Brain microvascular endothelial cell (primary cell): ENCODE measurements around the gene LYZL6.

Experiments
- DNase-seq: peaks from one replicate; pipeline ENCODE4 v3.0.0-alpha.2; 2020
- H3K27ac ChIP-seq: fragments of 250-450 bp; sonication (Bioruptor Pico); 2 replicates; pipeline ENCODE4 v1.5.1; 2020; ENCODE audit warnings: mild to moderate bottlenecking, moderate library complexity
- H3K27me3 ChIP-seq: fragments of 250-450 bp; sonication (Bioruptor Pico); replicated peaks from 2 replicates; pipeline ENCODE4 v1.5.1; 2020; ENCODE audit warnings: mild to moderate bottlenecking
- H3K36me3 ChIP-seq: fragments of 250-450 bp; sonication (Bioruptor Pico); replicated peaks from 2 replicates; pipeline ENCODE4 v1.5.1; 2020; ENCODE audit warnings: mild to moderate bottlenecking
- H3K4me3 ChIP-seq: 2 replicates; pipeline ENCODE4 v1.5.1; 2011; ENCODE audit warnings: low read depth, mild to moderate bottlenecking, control low read depth, low read length, moderate library complexity
- CTCF ChIP-seq: IDR thresholded peaks from 2 replicates; pipeline ENCODE4 v1.5.1; 2011; ENCODE audit warnings: low read depth, mild to moderate bottlenecking, moderate library complexity, low read length, control low read depth, inconsistent platforms; ENCODE audit errors: missing control alignments
- in situ Hi-C: cut with HindIII; loops from 2 replicates; pipeline ENCODE4 v1.10.0; 2017; ENCODE audit warnings: low sequenced_read_pairs, low pct_ligation_motif_present

LYZL6 gene

DNA sequence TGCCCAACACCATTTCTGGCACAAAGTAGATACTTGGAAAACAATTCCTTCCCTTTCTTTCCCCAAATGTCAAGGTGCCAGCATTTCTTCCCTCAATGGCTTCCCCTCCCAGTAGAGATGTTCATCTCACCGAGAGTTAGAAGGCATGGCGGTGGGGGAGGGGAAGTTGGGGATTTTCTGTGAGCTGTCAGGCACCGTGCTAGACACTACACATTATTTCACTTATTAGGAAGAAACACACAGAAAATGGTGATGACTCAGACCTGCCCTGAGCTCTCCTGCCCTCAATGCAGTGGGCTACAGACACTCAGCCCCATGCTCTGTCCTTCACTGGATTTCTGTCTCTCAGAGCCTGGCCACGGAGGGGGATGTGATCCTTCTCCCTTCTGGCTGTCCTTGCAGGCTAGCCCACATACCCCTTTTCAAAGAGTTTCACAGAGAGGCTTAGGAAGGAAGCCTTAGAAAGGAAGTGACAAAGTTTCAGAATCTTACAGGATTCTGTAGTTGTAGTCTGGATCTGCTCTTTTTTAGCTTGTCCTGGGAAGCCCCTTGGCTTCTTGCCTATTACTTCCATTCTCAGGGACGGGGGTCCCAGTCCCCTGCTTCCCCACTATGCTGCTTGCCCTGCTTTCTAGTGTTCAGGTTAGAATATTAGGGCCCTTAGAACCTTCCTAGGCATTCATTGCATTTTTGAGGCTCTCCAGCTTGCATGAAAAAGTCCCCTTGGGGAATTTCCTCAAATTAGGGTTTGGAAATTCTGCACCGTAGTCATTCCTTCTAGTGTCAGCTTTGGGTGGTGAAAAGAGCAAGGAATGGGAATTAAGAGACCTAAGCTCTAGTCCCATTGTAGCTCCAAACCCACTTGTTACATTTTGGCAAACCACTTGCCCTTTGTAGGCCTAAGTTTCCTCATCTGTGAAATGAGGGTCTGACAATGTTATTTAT, 51.1 kb downstream of the LYZL6 start:
- Histone ChIP-seq H3K27ac (no peak overlapping the region), H3K27me3 (no peaks in the 10 kb centered on the region), H3K4me3 (no peak overlapping the region), H3K36me3 (no peaks in the 10 kb centered on the region)
- TF ChIP-seq CTCF, result no peak
- in situ Hi-C loops, result no loop called here
- DNase-seq, result peak; percentile 61

DNA sequence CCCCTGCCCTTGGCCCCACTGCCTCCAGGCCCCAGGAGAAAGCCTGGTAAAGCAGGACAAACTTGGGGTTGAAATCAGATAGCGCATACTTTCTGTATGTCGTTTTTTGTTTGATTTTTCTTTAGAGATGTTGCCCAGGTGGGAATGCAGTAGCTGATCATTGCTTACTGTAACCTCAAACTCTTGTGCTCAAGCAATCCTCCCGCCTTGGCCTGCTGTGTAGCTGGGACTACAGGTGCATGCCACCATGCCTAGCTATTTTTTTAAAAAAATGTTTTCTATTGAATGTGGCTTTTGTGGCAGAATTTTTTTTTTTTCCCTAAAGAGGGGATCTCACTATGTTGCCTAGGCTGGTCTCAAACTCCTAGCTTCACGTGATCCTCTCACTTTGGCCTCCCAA, 52.2 kb downstream of the LYZL6 start:
- H3K27ac ChIP-seq, result no peak overlapping the region
- no peaks in the 10 kb centered on the region for H3K27me3 ChIP-seq
- DNase-seq, result no peak
- no peaks in the 10 kb centered on the region for H3K36me3 ChIP-seq
- no peak overlapping the region for H3K4me3 ChIP-seq
- in situ Hi-C loops, result no loop called here
- TF ChIP-seq CTCF, result no peak

- no peaks in the 10 kb centered on the region for H3K36me3 ChIP-seq
- no peak overlapping the region for H3K27ac ChIP-seq
- no peak for DNase-seq
- H3K4me3 ChIP-seq, result no peak overlapping the region
- in situ Hi-C loops, result no loop called here
- no peak for TF ChIP-seq CTCF
- no peaks in the 10 kb centered on the region for H3K27me3 ChIP-seq
Observed at GRCh38 chr17:35890774-35891155, 52.7 kb downstream of the LYZL6 start.

DNA sequence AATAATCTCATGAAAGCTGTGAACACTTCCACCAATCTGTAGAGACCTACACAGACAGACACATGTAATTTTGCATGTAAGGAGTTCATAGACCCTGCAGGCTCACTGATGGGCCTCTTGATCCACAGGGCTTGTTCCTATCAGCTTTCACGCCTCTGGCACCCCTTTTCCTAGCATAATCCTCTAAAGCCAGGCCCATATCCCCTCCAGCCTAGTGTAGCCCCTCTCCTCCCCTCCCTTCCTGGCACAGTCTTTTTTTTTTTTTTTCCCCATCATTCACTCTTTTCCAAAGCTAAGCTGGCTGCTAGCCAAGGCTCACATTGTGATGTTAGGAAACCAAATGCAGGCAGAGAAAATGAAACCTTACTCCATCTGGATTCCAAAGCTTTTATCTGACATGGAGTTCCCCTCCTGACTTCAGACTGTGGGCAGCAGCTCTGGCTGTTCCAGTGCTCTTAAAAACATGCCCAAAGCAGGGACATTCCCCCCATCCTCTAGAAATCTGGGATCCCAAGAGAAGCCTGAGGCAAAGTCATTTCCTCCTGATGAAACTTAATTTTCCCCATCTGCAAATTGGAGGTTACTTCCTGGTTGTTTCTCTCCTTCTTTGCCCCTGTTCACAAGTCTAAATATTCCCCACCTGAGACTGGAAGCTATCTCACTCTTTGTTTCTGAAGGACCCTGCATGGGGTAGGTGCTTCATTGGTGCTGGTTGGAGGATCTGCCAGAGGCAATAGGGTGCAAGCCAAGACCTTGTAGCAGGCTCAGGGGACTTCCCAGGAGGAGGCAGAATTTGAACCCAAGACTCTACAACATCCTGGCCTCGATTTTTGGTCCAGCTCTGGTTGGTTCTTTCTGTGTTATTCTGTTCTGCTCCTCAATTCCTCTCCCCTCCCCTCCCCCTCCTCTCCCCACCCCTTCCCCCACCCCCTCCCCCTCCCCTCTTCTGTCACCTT, 53.4 kb downstream of the LYZL6 start:
- in situ Hi-C loops, result no loop called here
- no peak for TF ChIP-seq CTCF
- DNase-seq, result peak; percentile 68
- Histone ChIP-seq H3K27me3 (no peaks in the 10 kb centered on the region), H3K36me3 (no peaks in the 10 kb centered on the region), H3K27ac (peak overlapping the region; percentile 73), H3K4me3 (no peak overlapping the region)

DNA sequence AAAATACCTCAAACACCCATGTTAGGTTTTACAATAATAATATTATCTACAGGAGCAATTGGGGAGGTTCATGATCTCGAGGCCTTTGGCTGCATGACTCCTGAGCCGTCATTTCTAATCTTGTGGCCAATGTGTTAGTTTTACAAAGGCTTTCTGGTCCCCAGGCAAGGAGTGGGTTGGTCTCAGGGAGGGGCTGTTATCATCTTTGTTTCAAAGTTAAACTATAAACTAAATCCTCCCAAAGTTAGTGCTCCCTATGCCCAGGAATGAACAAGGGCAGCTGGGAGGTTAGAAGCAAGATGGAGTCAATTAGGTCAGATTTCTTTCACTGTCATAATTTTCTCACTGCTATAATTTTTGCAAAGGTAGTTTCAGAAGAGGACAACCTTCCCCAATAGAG, 54.3 kb downstream of the LYZL6 start:
- Histone ChIP-seq H3K4me3 (no peak overlapping the region), H3K27me3 (no peaks in the 10 kb centered on the region), H3K27ac (no peak overlapping the region), H3K36me3 (no peaks in the 10 kb centered on the region)
- no peak for DNase-seq
- no peak for TF ChIP-seq CTCF
- in situ Hi-C loops, result no loop called here
